SIG-M5 treated with dmso at 0.1 percent for 504 hours (cell line): ENCODE measurements around the gene STK11.

ENCODE experiments used
- DNase-seq: peaks from one replicate; lab custom pipeline; 2025; ENCODE audit not compliant: unreplicated experiment; lab: John Stamatoyannopoulos, UW

STK11 gene

GRCh38 chr19:1224047-1224825 is 18.7 kb downstream of the STK11 start:
- DNase-seq = no peak

- no peak for DNase-seq
Measured at GRCh38 chr19:1224847-1225246, 19.3 kb downstream of the STK11 start.

- no peak for DNase-seq
Measured at GRCh38 chr19:1225440-1226226, 20.1 kb downstream of the STK11 start.

- DNase-seq = no peak
Measured at GRCh38 chr19:1226227-1226518, 20.6 kb downstream of the STK11 start.

GRCh38 chr19:1226522-1227303 is 21.1 kb downstream of the STK11 start:
- no peak for DNase-seq

GRCh38 chr19:1227304-1228054 is 21.9 kb downstream of the STK11 start:
- no peak for DNase-seq

GRCh38 chr19:1228161-1228957 is 22.8 kb downstream of the STK11 start:
- DNase-seq = no peak

- no peak for DNase-seq
Measured at GRCh38 chr19:1229056-1229923, 23.7 kb downstream of the STK11 start.

- no peak for DNase-seq
Measured at GRCh38 chr19:1229924-1230782, 24.6 kb downstream of the STK11 start.

- DNase-seq = no peak
Measured at GRCh38 chr19:1230783-1231489, 25.4 kb downstream of the STK11 start.

GRCh38 chr19:1231729-1232637 is 26.4 kb downstream of the STK11 start:
- no peak for DNase-seq

- no peak for DNase-seq
Measured at GRCh38 chr19:1232652-1233072, 27.1 kb downstream of the STK11 start.

GRCh38 chr19:1233115-1233667 is 27.6 kb downstream of the STK11 start:
- DNase-seq = no peak

GRCh38 chr19:1234051-1234954 is 28.7 kb downstream of the STK11 start:
- DNase-seq = no peak

- DNase-seq = no peak
Measured at GRCh38 chr19:1234955-1235380, 29.4 kb downstream of the STK11 start.
